HG02763 (cell line): ENCODE results near the gene DPP6.

ENCODE experiments used
- ATAC-seq: cut with Tn5 transposase; IDR thresholded peaks from one replicate; pipeline ENCODE4 v1.9.1; 2021; ENCODE audit warnings: mild to moderate bottlenecking, moderate library complexity; ENCODE audit not compliant: unreplicated experiment

The DPP6 gene

DNA sequence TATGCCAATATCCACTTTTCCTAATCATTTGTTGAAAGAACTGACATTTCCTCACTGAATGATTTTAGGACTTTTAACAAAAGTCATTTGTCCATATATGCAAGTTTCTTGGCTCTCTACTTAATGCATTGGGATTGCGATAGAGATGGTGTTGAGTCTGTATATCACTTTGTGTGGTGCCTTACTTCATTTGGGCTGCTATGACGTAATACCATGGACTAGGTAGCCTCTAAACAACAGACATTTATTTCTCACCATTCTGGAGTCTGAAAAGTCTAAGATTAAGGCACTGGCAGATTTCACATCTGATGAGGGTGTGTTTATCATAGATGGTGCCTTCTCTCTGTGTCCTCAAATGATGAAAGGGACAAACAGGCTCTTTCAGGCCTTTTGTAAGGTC is 342.6 kb downstream of the DPP6 start:
- ATAC-seq = no peak

DNA sequence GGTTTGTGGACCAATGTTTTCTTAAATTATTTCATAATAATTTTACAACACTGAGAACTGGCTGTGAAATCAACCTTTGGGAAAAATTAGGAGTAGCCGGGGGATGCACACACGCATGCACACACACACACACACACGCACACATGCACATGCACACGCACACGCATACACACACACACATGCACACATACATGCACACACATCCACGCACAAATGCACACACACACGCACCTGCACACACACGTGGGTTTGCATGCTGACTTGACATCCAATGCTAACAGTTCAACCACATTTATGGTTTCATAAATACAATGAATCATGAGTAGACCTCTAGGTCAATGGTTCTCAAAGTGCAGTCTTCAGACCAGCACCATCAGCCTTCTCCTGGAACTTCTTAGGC is 354.1 kb downstream of the DPP6 start:
- no peak for ATAC-seq

DNA sequence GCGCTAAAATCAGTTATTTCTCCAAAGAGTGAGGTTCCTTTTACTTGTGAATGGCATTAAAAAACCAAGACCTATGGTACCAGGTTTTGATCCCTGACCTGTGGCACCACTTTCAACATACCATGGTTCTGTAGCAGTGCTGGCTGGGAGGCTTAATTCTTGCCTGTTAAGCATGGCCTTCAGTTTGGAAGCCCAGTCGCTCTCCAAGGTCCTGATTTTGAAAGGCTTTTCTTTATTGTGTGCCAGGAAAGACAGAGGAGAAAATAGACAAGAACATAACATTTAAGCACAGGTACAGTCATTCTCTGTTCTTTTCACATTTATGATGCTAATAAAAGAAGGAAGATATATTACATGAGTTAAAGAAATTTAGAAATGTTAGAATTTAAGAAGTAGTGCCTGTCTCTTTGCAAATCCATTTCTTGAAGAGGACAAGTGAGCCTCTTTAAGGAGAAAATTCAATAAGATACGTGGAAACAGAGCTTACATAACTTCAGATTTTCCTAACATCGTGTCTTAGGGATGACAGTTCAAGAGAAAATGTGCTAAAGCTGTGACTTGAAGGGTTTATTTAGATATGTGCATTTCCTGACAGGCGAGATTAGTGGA is 357.6 kb downstream of the DPP6 start:
- no peak for ATAC-seq

DNA sequence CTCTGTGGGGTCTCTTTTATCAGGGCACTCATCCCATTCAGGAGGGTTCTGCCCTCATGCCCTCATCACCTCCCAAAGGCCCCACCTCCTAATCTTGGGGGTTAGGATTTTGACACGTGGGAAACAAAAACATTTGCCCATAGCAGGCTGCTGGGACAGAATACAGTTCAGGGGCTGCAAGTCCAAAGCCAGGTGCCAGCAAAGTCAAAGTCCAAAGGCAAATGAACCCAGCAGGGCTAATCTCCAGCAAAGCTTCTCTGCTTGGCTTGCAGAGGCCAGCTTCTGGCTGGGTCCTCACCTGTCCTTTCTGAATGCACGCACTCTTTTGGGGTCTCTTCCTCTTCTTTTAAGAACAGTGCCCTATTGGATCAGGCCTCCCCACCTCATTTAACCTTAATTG is 359.9 kb downstream of the DPP6 start:
- ATAC-seq = no peak

DNA sequence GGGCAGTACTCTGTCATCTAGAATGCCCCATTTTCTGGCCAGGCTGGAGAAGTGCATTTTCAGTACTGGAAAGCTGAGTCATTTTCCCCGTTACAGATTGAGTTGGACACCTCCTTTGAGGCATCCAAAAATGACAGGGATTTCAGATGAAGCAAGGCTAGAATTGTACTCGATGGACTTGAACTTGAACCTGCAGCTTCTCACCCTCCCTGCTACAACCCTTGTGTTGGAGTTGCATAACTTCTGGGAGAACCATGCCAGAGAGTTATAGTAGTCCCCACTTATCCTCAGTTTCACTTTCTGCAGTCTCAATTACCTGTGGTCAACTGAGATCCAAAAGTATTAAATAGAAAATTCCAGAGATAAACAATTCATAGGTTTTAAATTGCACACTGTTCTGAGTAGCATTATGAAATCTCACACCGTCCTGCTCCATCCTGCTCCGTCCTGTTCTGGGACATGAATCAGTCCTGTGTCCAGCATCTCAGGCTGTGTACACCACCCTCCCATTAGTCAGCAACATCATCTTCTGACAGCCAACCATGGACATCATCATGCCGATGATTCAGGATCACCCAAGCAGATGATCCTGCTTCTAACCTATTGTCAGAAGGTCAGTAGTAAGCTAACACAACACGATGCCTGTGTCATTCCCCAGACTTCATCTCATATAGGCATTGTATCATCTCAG is 363.7 kb downstream of the DPP6 start:
- no peak for ATAC-seq

DNA sequence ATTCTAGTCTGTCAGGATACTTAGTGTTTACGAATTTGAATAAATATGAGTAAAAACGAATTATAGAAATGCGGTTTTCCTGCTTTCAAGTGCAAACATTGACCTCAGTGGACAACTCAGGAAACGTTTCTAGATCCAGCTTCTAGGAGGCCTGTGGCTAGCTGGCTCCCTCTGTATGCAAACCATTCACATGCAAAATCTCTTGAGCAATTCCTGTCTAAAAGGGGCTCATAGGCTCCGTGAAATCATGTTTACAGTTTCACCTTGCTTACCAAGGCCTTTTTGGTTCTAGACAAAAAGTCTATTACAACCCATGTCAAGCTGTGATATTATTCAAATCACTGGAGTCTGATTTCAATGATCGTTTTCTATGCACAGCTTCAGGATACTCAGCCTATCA is 364.5 kb downstream of the DPP6 start:
- no peak for ATAC-seq

- ATAC-seq = no peak
Measured at GRCh38 chr7:154419344-154419743, 367.1 kb downstream of the DPP6 start.

DNA sequence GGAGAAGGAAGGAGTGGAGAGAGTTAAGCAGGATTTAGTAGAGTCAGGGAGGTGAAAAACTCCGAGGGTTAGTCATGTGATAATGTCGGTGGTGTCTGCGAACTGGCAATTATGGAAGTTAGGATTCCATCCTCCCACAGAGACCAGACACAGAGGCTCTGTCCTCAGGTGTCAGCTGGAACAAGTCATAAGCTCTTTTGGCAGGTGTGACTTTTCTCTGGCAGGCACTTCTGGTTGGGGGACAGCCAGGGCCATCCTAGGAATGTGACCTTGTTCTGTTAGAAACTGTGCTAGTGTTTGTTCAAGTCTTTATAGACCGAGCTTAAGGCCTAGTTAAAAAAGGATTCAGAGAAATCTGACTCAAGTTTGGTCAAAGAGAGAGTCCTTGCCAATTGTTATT is 371.0 kb downstream of the DPP6 start:
- ATAC-seq = no peak

DNA sequence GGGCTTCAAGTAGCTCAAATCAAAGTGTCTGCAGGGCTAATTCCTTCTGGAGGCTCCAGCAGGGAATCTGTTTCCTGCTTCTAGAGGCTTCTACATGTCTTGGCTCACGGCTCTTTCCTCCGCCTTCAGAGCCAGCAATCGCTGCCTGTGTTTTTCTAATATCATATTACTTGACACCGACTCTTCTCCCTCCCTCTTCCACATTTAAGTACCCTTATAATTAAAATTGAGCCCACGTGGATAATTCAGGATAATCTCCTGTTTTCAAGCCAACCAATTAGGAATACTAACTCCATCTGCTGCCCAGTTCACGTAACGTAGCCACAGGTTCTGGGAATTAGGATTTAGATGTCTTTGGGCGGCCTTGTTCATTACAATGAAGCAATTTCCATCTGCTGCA is 372.2 kb downstream of the DPP6 start:
- ATAC-seq = no peak

- no peak for ATAC-seq
Measured at GRCh38 chr7:154425271-154425670, 373.1 kb downstream of the DPP6 start.

DNA sequence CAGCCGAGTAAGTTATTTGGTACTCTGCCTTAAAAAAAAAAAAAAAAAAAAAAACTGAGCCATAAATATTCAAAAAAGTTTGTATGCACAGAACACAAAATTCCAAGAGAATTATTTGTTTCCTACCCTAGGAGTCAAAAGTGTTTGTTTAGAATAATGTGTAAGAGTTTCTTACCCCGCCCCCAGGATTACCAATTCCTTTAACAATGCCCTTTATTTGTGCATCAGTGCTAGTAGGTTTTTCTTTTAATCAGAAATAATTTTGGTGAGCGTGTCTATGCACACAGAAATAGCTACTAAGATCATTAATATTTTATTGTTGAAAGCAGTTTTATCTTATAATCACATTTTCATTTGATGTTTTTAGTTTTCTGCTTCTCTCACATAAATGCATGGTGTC is 374.6 kb downstream of the DPP6 start:
- ATAC-seq = no peak

GRCh38 chr7:154427533-154427932 is 375.3 kb downstream of the DPP6 start:
- no peak for ATAC-seq

DNA sequence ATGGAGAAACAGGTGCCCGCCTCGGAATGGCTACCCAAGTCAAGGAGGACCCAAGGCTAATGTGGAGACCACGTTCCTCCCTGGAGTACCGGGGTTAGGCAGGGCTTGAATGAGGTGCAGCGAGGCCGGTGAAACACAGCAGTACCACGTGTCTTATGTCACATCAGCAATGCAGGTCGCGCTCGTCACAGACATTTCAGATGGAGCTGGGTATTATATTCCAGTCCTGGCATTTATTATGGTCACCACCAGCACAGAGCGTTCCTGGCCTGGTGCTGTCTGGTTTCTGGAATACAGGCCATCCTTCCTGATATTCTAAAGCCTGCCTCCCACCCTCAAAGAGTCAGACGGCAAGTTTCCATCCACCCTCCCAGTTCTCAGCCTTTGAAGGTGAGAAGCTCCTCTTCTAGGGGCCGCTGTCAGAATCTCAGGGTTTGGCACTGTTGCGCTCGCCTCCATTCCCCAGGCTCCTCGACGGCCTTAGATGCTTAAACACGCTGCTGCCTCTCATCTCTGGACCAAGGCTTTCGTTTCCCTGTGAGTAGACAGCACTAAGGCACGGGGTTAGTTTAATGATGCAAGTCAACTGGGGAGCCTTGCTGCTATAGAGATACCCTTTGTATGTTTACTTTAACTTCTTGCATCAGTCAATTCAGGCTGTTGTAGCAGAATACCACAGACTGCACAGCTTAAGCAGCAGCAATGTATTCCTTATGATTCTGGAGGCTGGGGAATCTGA is 377.6 kb downstream of the DPP6 start:
- no peak for ATAC-seq

DNA sequence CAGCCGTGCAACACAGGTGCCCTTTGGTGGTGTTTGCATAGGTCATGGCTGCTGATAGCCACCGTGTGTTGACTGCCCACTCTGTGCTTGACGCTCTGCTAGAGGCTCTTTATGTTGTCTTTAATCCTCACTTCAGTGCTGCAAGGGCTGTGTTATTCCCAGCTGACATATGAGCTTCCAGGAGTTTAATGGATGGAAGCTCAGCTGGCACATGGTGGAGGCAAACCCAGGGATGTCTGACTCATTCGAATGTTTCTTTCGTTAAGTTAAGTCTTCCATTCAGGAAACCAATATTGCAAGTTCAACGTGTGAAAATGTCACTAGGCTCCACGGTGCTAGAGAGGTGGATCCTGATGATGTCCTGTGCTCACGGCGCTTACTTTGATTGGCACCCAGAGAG is 378.4 kb downstream of the DPP6 start:
- ATAC-seq = no peak

DNA sequence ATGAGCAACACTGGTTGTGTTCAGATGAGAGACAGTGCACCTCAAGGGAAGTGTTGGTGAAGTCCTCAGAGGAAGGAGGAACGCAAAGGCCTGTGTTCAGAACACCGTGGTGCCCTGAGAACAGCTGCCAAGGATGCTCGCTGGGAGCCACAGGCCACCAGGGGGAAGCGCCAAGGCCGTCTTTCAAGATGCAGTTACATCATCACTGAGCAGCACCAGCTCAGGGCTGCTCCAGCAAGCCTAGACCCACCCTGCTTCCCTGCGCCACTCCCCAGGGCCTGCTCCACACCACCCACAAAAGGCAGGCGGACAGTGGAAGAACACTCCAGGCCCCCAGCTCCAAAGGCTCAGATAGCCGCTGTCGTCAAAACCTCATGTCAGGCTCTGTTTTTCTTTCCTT is 378.8 kb downstream of the DPP6 start:
- ATAC-seq = no peak

- no peak for ATAC-seq
Measured at GRCh38 chr7:154433632-154434598, 381.7 kb downstream of the DPP6 start.

GRCh38 chr7:154436560-154436959 is 384.4 kb downstream of the DPP6 start:
- no peak for ATAC-seq

DNA sequence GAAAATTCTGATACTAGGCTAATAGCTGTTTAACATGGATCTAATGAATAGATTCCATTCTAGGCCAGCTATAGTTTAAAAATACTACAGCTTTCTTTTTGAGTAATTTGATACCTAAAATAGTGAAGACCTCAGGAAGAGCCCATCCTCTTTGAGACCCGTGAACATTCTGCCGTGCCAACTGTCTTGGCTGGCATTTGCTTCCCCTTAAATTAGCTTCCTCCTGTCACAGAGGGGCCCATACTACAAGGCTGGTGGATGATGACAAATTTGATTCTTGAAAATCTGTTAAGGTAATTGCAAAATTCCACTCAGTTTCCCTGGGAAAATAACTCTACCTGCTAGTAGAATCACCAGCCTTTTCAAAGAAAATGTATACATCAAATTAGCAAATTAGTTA is 385.0 kb downstream of the DPP6 start:
- ATAC-seq = no peak

- no peak for ATAC-seq
Measured at GRCh38 chr7:154438571-154439367, 386.6 kb downstream of the DPP6 start.

- no peak for ATAC-seq
Measured at GRCh38 chr7:154440058-154440457, 387.9 kb downstream of the DPP6 start.
